GM12872 (cell line): ENCODE measurements around the gene NKD2.

Experiments used
- TF ChIP-seq, protein P1 (sequence below): IDR thresholded peaks from 3 replicates; pipeline ENCODE4 v1.5.1; 2011; ENCODE audit warnings: low read depth, mild to moderate bottlenecking, low read length, moderate library complexity; ENCODE audit not compliant: insufficient read depth

Gene NKD2

DNA sequence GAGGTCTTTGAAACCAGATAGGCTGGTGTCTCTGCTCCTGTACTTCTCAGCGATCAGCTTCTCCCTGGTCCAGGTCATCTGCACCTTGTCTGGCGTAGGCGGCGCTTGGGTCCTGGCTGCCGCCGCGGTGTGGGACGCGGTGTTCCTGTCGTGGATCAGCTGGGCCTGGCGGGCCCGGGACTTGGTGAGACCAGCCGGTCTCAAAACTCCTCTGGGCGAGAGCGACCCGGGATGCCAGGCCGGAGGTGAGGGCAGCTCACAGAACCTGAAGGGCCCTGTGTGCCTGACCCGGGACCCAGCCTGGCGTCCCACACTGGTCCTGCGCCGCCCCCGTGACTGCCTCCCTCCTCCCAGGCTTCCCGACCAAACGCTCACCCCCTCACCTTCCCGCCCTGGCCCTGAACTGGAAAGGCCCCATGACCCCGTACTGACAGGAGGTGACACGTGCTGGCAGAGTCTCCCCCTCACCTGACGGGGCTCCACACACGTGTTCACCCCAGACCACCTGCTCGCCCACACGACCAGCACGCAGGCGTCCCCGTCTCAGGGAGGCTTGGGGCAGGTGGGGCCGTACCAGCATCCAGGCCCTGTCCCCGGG lies 49.0 kb downstream of the NKD2 start:
- TF ChIP-seq, protein P1, sequence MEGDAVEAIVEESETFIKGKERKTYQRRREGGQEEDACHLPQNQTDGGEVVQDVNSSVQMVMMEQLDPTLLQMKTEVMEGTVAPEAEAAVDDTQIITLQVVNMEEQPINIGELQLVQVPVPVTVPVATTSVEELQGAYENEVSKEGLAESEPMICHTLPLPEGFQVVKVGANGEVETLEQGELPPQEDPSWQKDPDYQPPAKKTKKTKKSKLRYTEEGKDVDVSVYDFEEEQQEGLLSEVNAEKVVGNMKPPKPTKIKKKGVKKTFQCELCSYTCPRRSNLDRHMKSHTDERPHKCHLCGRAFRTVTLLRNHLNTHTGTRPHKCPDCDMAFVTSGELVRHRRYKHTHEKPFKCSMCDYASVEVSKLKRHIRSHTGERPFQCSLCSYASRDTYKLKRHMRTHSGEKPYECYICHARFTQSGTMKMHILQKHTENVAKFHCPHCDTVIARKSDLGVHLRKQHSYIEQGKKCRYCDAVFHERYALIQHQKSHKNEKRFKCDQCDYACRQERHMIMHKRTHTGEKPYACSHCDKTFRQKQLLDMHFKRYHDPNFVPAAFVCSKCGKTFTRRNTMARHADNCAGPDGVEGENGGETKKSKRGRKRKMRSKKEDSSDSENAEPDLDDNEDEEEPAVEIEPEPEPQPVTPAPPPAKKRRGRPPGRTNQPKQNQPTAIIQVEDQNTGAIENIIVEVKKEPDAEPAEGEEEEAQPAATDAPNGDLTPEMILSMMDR = no peak

DNA sequence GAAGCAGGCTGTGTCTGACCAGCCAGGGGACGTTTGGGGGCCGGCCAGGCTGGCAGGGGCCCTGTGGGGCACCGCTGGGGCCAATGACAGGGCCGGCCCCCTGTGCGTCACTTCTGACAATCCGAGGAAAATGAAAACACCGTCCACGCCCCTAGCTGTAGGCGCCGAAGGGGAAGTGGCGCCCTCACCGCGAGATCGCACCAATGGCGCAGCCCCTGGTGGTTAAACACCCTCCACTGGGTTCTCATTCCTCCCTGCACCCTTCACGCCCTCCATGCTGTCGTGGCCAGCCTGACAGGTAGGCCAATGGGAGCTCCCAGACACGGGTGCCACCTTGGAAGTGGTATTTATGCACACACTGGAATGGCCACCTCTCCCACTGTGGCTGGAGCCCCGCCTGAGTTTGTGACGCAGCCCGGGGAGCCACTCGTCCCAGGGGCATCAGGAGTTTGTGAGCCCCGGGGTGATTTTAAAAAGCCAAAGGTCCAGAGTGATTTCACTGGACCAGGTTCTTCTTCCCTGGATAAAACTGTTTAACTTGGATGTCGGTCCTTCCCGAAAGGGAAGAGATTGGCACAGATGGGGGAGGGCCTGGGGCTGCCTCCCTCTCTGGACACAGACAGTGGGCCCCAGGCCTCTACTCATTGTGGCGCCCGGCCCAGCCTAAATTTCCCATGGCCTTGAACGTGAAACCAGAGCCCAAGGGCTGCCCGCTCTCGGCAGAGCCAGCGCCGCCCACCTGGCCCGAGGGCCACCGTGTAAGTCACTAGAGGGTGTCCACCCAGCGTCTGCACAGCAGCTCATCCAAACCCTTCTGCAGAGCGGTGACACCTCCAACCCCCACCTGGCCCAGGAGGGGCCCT lies 49.7 kb downstream of the NKD2 start:
- TF ChIP-seq, protein P1 = no peak

DNA sequence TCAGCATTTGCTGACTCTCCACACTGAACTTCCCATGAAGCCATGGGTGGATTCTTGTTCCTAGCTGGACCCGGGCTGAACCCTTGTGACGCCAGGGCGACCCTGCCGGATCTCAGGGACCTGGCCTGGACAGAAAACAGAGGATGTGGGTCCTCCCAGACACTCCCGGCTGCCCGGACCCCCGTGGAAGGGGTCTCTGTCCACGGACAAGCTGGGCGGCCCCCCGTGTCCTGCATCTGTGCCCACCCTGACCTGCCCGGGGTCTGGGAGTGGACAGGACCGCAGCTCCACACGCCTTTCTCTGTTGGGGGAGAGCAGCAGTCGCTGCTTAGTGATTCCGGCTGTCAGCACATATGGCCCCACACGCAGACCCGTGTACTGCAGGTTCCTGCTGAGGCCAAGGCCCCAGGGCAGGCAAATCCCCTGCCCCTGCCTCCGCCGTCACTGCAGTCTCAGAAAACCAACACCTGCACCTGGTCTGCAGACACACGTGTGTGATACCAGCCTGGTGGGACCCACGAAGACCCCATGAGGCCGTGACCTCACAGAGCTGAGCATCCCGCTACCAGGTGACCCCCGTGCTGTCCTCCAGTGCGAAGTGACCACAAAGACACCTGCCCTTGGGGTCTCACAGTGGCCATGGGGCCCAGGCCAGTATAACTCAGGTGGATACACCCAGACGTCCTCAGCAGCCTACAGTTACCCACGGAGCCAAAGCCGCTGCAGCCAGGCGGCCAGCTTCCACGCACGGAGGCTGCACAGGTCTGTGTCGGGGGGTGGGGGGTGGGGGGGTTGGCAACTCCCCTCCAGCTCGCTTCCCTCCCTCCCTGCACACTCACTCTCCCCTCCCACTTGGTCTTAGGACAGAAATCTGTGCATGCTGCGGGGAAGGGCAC lies 50.6 kb downstream of the NKD2 start:
- TF ChIP-seq, protein P1 = no peak

DNA sequence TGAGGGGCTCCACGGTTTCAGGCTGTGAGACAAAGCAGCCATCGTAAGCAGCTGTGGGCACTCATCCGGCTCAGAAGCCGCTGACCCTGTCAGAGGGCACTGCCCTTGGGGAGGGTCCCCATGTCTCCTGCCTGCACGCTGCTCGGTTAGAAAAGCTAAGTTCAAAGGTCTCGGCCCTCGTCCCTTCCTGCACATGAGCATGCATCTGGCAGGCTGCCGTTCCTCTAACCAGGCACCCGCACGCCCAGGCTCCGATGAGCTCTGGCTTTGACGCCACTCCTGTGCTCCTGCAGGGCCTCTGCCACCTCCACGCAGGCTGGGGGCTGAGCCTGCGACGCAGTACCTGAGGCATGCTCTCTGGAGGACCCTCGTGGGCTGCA lies 51.3 kb downstream of the NKD2 start:
- TF ChIP-seq, protein P1 = no peak

DNA sequence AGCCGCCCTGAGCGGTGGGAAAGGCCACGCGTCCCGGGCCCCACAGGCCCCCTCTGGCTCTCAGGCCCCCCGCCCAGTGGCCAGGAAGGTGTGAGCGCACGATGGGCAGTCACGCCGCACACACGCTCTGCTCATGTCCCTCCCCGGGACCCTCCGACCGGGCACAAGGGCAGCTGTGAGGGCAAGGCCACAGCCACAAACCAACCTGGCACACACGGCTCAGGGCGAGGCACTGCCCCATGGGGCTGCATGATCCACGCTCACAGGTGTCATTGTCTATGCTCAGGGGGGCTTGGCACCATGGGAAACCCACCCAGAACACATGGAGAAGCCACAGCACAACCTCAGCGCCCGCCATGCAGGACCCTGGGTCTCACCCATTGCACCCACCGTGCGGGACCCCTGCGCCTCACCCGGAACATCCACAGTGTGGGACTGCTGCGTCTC lies 52.0 kb downstream of the NKD2 start:
- TF ChIP-seq, protein P1 = no peak

DNA sequence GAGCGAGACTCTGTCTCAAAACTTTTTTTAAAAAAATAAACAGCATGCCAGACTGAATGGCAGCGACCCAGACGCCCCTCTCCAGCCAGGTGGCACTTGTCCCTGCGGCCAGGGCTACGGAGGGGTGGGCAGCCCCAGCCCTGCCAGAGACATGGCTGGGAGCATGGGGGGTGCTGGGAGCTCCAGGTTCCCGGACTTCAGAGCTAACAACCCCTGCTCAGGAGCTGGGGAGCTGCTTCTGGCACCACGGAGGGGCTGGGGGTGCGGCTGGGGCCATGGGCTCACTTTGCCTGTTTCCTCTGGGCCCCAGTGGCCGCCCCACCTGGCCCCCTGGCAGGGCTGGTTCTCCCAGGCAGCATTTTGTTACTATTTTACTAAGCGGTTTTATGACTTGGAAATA lies 53.3 kb downstream of the NKD2 start:
- TF ChIP-seq, protein P1 = no peak
